ENCODE data around the gene BTG1.
A peak's percentile ranks its signal among the peaks of the same experiment; 100 is the strongest.

Gene BTG1

GRCh38 chr12:92132288-92132687, 13.4 kb downstream of the BTG1 start:
- no peak for DNase-seq

DNA sequence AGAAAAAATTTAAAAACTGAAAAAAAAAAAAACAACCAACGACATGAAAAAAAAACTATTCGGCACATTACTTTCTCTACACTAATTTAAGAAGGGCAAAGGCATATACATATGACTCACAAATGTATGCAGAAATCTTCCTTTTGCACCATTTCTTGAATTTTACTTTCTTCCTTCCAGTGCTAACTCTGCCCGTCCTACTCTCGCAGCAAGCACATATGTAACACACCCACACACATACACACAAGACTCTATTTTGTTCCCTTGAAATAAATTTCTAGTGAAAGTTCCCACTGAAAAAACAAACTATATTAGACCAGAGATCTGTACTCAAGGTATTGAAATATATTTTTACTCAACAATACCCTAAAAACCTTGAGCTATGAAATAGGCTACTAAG, 14.6 kb downstream of the BTG1 start:
- no peak for DNase-seq

DNA sequence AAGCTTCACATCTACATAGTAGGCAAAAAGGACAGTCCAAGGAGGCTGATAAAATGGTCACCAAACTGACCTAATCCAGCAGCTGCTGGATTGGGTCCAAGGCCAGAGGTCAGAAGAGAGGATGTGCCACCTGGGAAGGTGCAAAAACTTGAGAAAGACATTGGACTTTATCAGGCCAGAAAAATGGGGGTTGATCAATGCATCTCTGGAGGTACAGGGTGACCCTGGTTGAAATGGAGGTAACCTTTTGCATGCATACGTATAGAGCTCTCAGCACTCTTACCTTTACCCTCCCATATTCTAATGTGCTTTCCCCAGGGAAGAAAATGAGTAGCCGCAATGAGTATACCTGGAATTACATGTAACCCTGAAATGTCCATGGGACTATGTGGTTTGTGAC, 16.0 kb downstream of the BTG1 start:
- no peak for DNase-seq

DNA sequence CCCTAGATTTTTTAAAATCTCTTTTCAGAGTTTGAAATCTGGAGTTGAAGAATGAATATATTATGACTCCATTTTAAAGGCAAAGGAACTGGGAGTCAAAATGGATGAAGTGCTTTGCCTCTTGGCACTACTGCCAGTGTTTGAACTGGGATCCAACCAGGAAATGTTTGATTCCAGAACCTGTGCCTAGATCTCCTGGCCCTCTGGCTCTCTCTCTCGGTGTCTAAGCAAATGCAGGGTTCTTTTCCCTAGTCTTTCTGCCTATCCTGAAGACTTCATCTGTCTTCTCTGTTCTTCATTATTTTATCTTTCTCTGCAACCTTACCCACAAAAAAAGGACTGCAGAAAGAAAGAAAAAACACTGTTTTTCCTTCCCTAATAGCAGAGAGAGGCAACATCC, 17.0 kb downstream of the BTG1 start:
- no peak for DNase-seq

DNA sequence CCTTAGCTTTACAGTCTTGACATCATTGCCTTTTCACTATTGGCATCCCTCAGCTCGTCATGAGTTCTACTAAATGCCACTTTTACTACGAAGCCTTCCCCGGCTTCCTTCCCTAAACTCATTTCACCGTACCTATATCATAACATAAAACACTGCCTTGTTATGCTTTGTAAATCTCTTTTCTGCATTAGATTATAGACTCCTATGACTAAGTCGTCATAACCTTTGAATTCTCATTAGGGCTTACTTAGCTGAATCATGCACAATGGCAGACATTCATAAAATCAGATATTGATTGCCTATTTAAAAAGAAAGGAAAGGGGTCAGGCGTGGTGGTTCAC, 21.0 kb downstream of the BTG1 start:
- no peak for DNase-seq

GRCh38 chr12:92123780-92124688, 21.6 kb downstream of the BTG1 start:
- DNase-seq: no peak

DNA sequence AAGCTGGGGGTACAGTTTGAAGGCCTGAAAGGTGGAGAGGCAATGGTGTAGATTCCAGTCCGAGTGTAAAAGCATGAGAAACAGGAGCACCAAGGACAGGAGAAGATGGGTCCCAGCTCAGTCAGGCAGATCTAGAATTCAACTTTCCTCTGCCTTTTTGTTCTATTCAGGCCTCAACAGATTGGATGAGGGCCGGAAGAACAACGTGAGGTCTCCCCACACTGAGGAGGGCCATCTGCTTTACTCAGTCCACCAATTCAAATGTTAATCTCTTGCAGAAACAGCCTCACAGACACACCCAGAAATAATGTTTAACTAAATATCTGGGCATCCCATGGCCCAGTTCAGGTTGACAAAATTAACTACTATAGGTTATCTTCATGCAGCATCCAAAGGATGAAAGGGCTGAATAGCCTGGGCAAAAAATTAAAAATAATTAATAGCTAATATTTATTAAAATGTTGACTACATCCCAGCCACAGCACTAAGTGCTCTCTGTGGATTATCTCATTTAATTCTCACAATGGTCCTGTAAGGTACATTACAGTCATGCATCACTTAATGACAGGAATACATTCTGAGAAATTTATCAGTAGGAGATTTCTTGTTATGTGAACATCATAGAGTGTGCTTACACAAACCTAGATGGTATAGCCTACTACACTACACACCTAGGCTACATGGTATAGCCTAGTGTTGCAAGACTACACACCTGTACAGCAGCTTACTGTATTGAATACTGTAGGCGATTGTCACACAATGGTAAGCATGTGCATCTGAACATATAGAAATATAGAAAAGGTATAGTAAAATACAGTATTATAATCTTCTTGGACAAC, 22.5 kb downstream of the BTG1 start:
- no peak for DNase-seq

- DNase-seq: no peak
Observed at GRCh38 chr12:92121826-92122225, 23.8 kb downstream of the BTG1 start.

DNA sequence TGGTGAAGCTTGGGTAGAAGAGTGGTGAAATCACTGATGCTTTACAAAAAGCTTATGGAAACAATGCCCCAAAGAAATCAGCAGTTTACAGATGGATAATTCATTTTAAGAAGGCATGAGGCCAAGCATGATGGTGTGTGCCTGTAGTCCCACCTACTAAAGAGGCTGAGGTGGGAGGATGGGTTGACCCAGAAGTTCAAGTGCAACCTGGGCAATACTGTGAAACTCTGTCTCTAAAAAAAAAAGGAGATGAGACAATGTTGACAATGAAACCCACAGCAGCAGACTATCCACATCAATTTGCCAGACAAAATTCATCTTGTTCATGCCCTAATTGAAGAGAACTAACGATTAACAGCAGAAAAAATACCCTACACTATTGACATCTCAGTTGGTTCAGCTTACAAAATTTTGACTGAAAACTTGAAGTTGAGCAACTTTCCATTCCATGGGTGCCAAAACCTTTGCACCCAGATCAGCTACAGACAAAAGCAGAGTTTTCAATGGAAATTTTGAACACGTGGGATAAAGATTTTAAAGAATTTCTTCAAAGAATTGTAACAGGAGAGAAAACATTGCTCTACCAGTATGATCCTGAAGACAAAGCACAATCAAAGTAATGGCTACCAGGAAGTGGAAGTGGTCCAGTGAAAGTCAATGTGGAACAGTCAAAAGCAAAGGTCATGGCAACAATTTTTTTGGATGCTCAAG, 26.7 kb downstream of the BTG1 start:
- no peak for DNase-seq

- DNase-seq: no peak
Observed at GRCh38 chr12:92114834-92115233, 30.8 kb downstream of the BTG1 start.

GRCh38 chr12:92111256-92111655, 34.4 kb downstream of the BTG1 start:
- DNase-seq: no peak

DNA sequence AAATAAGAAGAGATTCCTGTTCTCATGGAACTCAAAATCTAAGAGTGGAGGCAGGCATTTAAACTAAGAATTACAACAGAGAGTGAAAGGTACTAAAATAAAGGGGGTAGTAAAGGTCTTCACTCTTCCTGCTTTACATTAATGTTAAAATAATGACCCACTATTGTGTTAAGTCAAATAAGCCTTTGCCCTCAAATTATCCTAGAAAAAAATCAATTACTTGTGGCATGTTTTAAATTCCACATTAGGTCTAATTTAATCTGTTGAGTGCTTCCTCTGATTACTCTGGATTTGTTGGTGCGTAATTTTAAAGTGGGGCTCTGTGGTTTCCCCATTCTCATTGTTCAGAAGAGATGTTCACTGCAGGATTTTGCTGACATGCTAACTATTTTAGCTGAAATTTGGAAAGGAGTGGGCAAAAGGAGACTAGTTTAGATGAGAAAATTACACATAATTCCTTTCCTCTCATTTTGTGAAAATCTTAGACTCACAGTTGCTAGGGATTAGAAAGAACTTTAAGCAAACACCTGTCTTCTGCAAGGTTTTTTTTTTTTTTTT, 35.5 kb downstream of the BTG1 start:
- no peak for DNase-seq

GRCh38 chr12:92109613-92110012, 36.0 kb downstream of the BTG1 start:
- no peak for DNase-seq

- no peak for DNase-seq
Observed at GRCh38 chr12:92108651-92109050, 37.0 kb downstream of the BTG1 start.

- no peak for DNase-seq
Observed at GRCh38 chr12:92107621-92108131, 38.0 kb downstream of the BTG1 start.

- DNase-seq: no peak
Observed at GRCh38 chr12:92107094-92107493, 38.6 kb downstream of the BTG1 start.

DNA sequence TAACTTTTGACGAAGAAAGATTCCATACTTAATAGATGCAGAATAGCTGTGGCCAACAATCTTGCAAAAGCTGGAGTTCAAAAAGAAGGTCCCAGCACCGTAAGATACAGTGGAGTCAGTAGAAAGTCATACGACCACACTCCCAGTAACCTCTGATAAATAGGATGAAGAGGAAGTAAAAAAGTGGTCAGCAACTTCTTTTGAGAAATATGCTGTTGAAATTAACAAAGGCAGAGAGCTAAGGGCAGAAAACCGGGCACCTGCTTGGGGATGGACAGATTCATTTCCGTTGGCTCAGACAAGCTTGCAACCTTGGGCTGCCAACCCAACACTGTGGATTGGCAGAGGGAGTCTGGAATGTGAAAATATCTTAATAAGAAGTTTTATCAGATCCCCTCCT, 40.0 kb downstream of the BTG1 start:
- DNase-seq: no peak

DNA sequence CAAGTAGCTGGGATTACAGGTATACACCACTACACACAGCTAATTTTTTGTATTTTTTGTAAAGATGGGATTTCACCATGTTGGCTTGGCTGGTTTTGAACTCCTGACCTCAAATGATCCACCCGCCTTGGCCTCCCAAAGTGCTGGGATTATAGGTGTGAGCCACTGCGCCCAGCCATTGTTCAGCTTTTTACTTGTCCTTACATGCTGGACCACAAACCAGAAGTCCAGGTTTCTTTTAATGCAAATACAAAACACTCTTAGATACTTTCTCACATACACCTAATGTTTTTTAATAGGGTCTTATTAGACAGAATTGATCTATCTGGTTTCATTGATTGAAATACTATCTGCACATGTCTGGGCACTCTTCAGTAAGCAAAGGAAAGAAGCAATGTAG, 40.5 kb downstream of the BTG1 start:
- no peak for DNase-seq

- DNase-seq: no peak
Observed at GRCh38 chr12:92102606-92103005, 43.0 kb downstream of the BTG1 start.

DNA sequence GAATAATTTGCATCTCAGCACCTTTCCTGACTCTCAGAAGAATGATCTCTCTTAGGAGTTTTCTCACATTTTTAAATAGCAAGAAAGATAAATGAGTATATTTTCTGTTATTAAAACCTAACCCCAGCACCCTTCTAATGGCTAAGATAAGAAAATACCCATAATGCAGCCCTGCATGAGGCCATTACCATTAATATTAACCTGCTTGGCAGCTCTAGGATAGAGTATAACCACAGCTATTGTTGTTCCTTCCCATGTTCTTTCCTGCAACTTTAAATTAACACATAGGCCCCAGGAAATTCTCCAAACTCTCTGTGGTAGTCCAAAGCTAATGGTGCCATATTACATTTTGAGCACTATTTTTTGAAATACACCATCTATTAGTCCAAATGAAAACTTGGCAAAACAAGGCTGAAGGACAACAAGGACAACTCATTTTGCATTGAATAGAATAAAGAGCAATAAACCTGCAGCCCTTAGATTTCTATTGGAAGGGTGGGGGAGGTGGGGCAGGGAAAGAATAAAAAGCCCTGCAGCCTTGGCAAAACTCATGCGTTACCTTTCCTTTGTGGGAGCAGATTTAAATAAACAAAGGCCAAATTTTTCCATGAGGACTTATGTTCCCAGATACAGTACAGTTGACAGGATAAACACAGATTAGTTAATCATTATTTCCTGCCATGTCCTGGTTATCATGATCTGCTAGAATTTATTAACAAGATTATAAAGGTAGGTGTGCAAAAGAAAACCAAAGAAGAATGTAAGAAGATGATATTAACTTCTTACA, 46.9 kb downstream of the BTG1 start:
- DNase-seq: no peak

DNA sequence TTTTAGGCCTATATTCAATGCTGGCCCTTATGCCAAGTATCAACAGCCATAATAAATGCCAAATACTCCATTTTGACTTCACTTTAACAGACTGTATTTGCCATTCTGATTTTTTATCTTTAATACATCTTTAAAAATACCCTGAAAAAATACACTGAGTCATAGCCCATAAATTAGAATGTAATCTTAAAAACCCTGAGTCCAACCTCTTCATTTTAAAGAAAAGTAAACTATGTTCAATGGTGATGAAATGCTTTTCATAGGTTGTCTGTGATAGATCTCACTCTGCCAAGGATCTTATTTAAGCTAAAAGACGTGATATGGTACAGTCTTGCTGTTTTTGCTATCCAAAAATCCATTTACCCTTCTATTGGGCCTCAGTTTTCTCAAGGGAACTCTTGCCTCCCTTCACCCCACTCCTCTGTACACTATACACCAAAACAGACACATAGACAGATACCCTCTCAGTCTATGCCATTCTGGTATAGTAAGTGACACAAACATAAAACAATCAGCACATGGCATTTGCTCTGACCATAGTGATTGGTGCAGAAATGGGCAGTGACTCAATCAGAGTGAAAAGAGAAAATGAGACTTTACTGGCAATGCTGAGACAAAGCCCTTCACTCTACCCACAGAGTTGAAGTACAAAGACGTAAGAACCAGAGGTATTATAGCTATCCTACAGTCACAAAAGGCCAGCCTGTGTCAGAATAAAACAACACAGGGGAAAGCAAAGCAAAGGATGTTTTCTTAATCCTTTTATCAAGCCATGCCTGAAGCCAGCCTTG, 49.1 kb downstream of the BTG1 start:
- peak; percentile 10 for DNase-seq
